ENCODE results near the gene SH3RF2.

- no peak for TF ChIP-seq POLR2A (IDR thresholded peaks at IDR 0.05)
- TF ChIP-seq CTCF (IDR thresholded peaks at IDR 0.05 in 8 of 11, conservative IDR thresholded peaks at IDR 0.05 in 3 of 11): no peak
These were observed 91.4 kb downstream of the SH3RF2 start for GRCh38 chr5:146027751-146028150.
